Gastroesophageal sphincter (tissue), 4 donors: ENCODE results near the gene DUSP11. TPM values are rescaled to one million over a fixed set of nuclear protein-coding genes. Genes with fewer than 3 reads are reported as not detected.

Experiments
- ATAC-seq: fragments of 150-250 bp; one replicate; pipeline ENCODE4 v1.9.1; 2016; ENCODE audit warnings: mild to moderate bottlenecking, moderate library complexity
- H3K27ac ChIP-seq, 4 donors: fragments of 200-600 bp; sonication (generic) in 3 of 4; 1 replicate in 3 of 4; 2 replicates in 1 of 4; pipeline ENCODE4 v1.5.1; 2016 to 2019
- H3K27me3 ChIP-seq: fragments of 200-600 bp; sonication (generic); one replicate; pipeline ENCODE4 v1.5.1; 2019
- H3K36me3 ChIP-seq, 2 donors: fragments of 200-600 bp; sonication (generic); one replicate each; pipeline ENCODE4 v1.5.1; 2019; ENCODE audit warnings: control low read depth in 1 of 2
- H3K4me1 ChIP-seq, 3 donors: fragments of 200-600 bp; sonication (generic); 1 replicate in 2 of 3; 2 replicates in 1 of 3; pipeline ENCODE4 v1.5.1; 2016 to 2019; ENCODE audit warnings: control low read depth in 2 of 3
- H3K4me3 ChIP-seq, 2 donors: fragments of 200-600 bp; sonication (generic); one replicate each; pipeline ENCODE4 v1.5.1; 2019; ENCODE audit warnings: mild to moderate bottlenecking in 1 of 2, moderate library complexity in 1 of 2
- H3K9me3 ChIP-seq, 3 donors: fragments of 200-600 bp; sonication (generic); one replicate each; pipeline ENCODE4 v1.5.1; 2017 to 2019; ENCODE audit warnings: control low read depth in 2 of 3
- EP300 ChIP-seq: sonication (generic); formaldehyde crosslinking; IDR thresholded peaks from one replicate; pipeline ENCODE4 v1.6.1; 2017; ENCODE audit warnings: antibody characterized with exemption, mild to moderate bottlenecking
- POLR2A ChIP-seq, 2 donors: fragments of 450-650 bp; IDR thresholded peaks; one replicate each; pipeline ENCODE4 v1.6.1; 2017; ENCODE audit warnings: antibody characterized with exemption in 2 of 2, mild to moderate bottlenecking in 2 of 2, moderate library complexity in 1 of 2
- POLR2AphosphoS5 ChIP-seq: sonication (generic); formaldehyde crosslinking; IDR thresholded peaks from one replicate; pipeline ENCODE4 v1.6.1; 2017; ENCODE audit warnings: antibody characterized with exemption
- WGBS, 2 donors: methylation state at CpG; one replicate each; pipeline ENCODE4 v1.1.5; 2018; ENCODE audit warnings: low coverage in 1 of 2; 5-methylcytosine and 5-hydroxymethylcytosine counted together
- total RNA-seq, 4 donors: library from RNA; depleted of rRNA; stranded (reverse); fragments of >200 nt; gene quantifications; one replicate each; pipeline ENCODE4 v1.1.0, GENCODE V29; 2016
- TF ChIP-seq, protein P1 (sequence below), 4 experiments: fragments of 200-600 bp in 2 of 4; fragments of 450-650 bp in 2 of 4; sonication (generic) in 1 of 4; IDR thresholded peaks; one replicate each; pipeline ENCODE4 v1.5.1; 2017 to 2019; ENCODE audit warnings: antibody characterized with exemption in 4 of 4, mild to moderate bottlenecking in 2 of 4, moderate library complexity in 2 of 4

Gene DUSP11
- 10 to 100 TPM; 19.6 to 25.8 (median 25.1) TPM for total RNA-seq

DNA sequence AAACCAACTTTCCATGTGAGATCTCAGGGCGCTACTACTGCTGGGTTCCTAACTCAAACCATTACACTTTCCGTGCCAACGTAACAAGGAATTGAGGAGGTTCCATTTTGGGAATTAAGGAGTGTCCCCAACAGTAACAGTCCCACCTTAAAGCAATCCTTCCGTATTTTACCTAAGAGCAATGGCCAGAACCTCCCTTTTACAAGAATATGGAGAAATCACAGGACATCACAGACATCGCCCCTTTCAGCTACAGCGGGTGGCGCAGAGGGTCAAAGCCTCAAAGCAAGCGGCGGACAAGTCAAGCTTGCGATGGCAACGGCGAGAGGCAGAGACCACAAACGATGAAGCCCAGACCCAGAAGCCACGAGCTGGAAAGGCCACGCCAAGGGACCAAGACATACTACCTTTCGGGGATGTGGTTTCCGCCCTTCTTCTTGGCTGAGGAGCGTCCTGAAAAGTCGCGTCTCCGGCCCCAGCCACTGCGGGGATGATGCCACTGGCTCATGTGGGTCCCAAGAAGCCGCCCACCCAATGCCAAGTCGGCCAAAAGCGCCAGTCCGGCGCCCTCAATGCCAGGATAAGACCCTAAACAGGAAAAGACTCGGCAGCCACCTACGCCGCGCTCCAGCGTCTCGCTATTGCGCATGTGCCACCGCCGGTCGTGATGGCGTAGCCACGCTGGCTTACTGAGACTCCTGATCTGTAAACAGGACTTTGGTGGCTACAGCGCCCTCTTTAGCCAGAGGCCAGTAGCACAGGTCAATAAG is at the start of gene DUSP11:
TSS of gene DUSP11 (minus strand) at position 637 of the 770 bp plus-strand sequence. CDS start at position 508, 129 bp downstream.
- H3K27me3 ChIP-seq, result no peaks in the 10 kb centered on the region

GRCh38 chr2:73828818-73829570 is 49.1 kb upstream of the DUSP11 start, which contains the start of gene STAMBP:
STAMBP (plus strand) TSS chr2:73828961; CDS start chr2:73830857, 1,896 bp downstream.
- no peaks in the 10 kb centered on the region for H3K9me3 ChIP-seq
- H3K4me3 ChIP-seq, result peak within 1 kb of the TSS; percentile 63 to 84
- H3K27me3 ChIP-seq, result no peaks in the 10 kb centered on the region
- peaks cover 0 to 11% of the 10 kb centered on the region in 2 donors for H3K36me3 ChIP-seq
- ATAC-seq, result peak; percentile 98
- peaks cover 8 to 63% (median 13%) of the 10 kb centered on the region in 3 donors for H3K4me1 ChIP-seq
- peak within 1 kb of the TSS; percentile 84 to 97 (median 96) for H3K27ac ChIP-seq
- peak; percentile 78 for TF ChIP-seq POLR2AphosphoS5
- no peak for TF ChIP-seq EP300
- TF ChIP-seq, protein P1, sequence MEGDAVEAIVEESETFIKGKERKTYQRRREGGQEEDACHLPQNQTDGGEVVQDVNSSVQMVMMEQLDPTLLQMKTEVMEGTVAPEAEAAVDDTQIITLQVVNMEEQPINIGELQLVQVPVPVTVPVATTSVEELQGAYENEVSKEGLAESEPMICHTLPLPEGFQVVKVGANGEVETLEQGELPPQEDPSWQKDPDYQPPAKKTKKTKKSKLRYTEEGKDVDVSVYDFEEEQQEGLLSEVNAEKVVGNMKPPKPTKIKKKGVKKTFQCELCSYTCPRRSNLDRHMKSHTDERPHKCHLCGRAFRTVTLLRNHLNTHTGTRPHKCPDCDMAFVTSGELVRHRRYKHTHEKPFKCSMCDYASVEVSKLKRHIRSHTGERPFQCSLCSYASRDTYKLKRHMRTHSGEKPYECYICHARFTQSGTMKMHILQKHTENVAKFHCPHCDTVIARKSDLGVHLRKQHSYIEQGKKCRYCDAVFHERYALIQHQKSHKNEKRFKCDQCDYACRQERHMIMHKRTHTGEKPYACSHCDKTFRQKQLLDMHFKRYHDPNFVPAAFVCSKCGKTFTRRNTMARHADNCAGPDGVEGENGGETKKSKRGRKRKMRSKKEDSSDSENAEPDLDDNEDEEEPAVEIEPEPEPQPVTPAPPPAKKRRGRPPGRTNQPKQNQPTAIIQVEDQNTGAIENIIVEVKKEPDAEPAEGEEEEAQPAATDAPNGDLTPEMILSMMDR (IDR thresholded peaks at IDR 0.05), result peak in 1 of 4 experiments; percentile 8
- TF ChIP-seq POLR2A (IDR thresholded peaks at IDR 0.05), result peak; percentile 52 to 53
- WGBS, 2 donors, result 0% methylated on average over 16 to 17 of the region's 48 CpGs

More for the DNA sequence above, at the start of gene DUSP11:
- peak within 1 kb of the TSS; percentile 85 to 97 (median 89) for H3K27ac ChIP-seq
- TF ChIP-seq POLR2A (IDR thresholded peaks at IDR 0.05), result peak; percentile 77 to 87
- TF ChIP-seq, protein P1 (IDR thresholded peaks at IDR 0.05), result peak; percentile 73 to 96 (median 84)
- TF ChIP-seq EP300, result no peak
- TF ChIP-seq POLR2AphosphoS5, result peak; percentile 94
- H3K36me3 ChIP-seq, result peaks cover 0 to 34% of the 10 kb centered on the region in 2 donors
- H3K9me3 ChIP-seq, result no peaks in the 10 kb centered on the region
- peak; percentile 99 for ATAC-seq
- WGBS, 2 donors, result 0% methylated on average over 14 to 18 of the region's 40 CpGs
- peak within 1 kb of the TSS; percentile 84 to 99 for H3K4me3 ChIP-seq
- peaks cover 3 to 33% (median 8%) of the 10 kb centered on the region in 3 donors for H3K4me1 ChIP-seq

DNA sequence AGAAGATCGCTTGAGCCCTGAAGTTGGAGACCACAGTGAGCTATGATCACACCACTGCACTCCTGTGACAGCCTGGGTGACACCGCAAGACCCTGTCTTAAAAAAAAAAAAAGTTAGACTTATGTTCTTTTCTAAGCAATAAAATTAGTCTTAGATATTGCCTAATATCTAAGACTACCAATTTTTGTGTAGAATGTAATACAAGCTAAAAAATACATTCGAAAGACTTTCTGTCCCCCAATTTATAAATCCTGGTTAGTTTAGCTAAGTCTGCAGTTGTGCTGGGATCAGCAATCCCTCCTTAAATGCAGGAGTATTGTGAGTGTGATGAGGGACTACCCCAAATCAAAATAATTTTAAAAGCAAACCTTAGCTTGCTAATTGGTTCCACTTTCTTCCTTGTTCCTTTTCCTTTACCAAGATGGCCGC is 48.5 kb upstream of the DUSP11 start:
- Histone ChIP-seq H3K4me1 (peaks cover 8 to 61% (median 13%) of the 10 kb centered on the region in 3 donors), H3K4me3 (peak overlapping the region; percentile 63 to 84), H3K9me3 (no peaks in the 10 kb centered on the region), H3K36me3 (peaks cover 0 to 6% of the 10 kb centered on the region in 2 donors), H3K27me3 (no peaks in the 10 kb centered on the region), H3K27ac (peak overlapping the region in 3 of 4 donors; percentile 95 to 97 (median 97))
- 57 to 63% methylated on average over 3 to 4 of the region's 4 CpGs for WGBS, 2 donors
- TF ChIP-seq, protein P1 (IDR thresholded peaks at IDR 0.05), result no peak
- no peak for TF ChIP-seq EP300
- TF ChIP-seq POLR2A (IDR thresholded peaks at IDR 0.05), result no peak
- no peak for TF ChIP-seq POLR2AphosphoS5
- ATAC-seq, result no peak

GRCh38 chr2:73827660-73828388 is 47.9 kb upstream of the DUSP11 start:
- TF ChIP-seq EP300 (no peak), POLR2AphosphoS5 (no peak), POLR2A (IDR thresholded peaks at IDR 0.05) (no peak)
- TF ChIP-seq, protein P1 (IDR thresholded peaks at IDR 0.05), result no peak
- Histone ChIP-seq H3K27me3 (no peaks in the 10 kb centered on the region), H3K36me3 (peaks cover 0 to 5% of the 10 kb centered on the region in 2 donors), H3K4me3 (peak overlapping the region in 1 of 2 donors; percentile 84), H3K4me1 (peaks cover 5 to 56% (median 13%) of the 10 kb centered on the region in 3 donors), H3K27ac (peak overlapping the region in 3 of 4 donors; percentile 95 to 97 (median 97)), H3K9me3 (no peaks in the 10 kb centered on the region)
- 68 to 73% methylated on average over 8 to 9 of the region's 9 CpGs for WGBS, 2 donors
- no peak for ATAC-seq
